WTC11 (cell line): ENCODE measurements around the gene PAIP2B. TPM values are rescaled to one million over a fixed set of nuclear protein-coding genes. Genes with fewer than 3 reads are reported as not detected.

Source experiments
- ATAC-seq: fragments of 200-7000 bp; cut with Tn5 transposase; 2 replicates; pipeline ENCODE4 v1.10.0; 2021; ENCODE audit warnings: mild to moderate bottlenecking, moderate library complexity
- CTCF ChIA-PET: fragments of 300-600 bp; sonication (Branson Sonifier 250); formaldehyde crosslinking; loops from one replicate; lab custom pipeline; 2021; ENCODE audit warnings: antibody characterized with exemption; lab: Charles Lee
- POLR2A ChIA-PET: fragments of 350-600 bp; sonication (Branson Sonifier 250); formaldehyde crosslinking; loops from one replicate; lab custom pipeline; 2021; ENCODE audit warnings: antibody characterized with exemption; lab: Charles Lee
- DNase-seq: peaks from one replicate; pipeline ENCODE4 v3.0.0; 2021; ENCODE audit warnings: low spot score
- H3K27ac Mint-ChIP-seq: 2 replicates; pipeline ENCODE4 v1.8.0; 2021; ENCODE audit warnings: mixed read lengths
- H3K27me3 Mint-ChIP-seq: 2 replicates; pipeline ENCODE4 v1.8.0; 2021; ENCODE audit warnings: low read depth, mild to moderate bottlenecking, moderate library complexity, mixed read lengths
- H3K36me3 Mint-ChIP-seq: 2 replicates; pipeline ENCODE4 v1.8.0; 2021; ENCODE audit warnings: mixed read lengths
- H3K4me1 Mint-ChIP-seq: 2 replicates; pipeline ENCODE4 v1.8.0; 2022; ENCODE audit warnings: mixed read lengths
- H3K4me3 Mint-ChIP-seq: 2 replicates; pipeline ENCODE4 v1.8.0; 2021; ENCODE audit warnings: mild to moderate bottlenecking, moderate library complexity, mixed read lengths
- H3K9me3 Mint-ChIP-seq: 2 replicates; pipeline ENCODE4 v1.8.0; 2021; ENCODE audit warnings: mixed read lengths
- ETV6 ChIP-seq: sonication (generic); formaldehyde crosslinking; IDR thresholded peaks from 2 replicates; pipeline ENCODE4 v1.8.1; 2022; ENCODE audit warnings: mild to moderate bottlenecking, missing genetic modification reagents
- FOXK1 ChIP-seq: sonication (generic); formaldehyde crosslinking; IDR thresholded peaks from 2 replicates; pipeline ENCODE4 v1.8.0; 2022; ENCODE audit warnings: mild to moderate bottlenecking, moderate library complexity, missing genetic modification reagents
- IRF2 ChIP-seq: sonication (generic); formaldehyde crosslinking; IDR thresholded peaks from 2 replicates; pipeline ENCODE4 v1.8.0; 2022; ENCODE audit warnings: low read depth, missing genetic modification reagents, borderline replicate concordance
- KAT7 ChIP-seq: sonication (generic); formaldehyde crosslinking; IDR thresholded peaks from 2 replicates; pipeline ENCODE4 v1.8.1; 2023; ENCODE audit warnings: missing genetic modification reagents, mild to moderate bottlenecking, borderline replicate concordance
- NFE2L1 ChIP-seq: sonication (generic); formaldehyde crosslinking; IDR thresholded peaks from 2 replicates; pipeline ENCODE4 v1.8.1; 2023; ENCODE audit warnings: missing genetic modification reagents
- RELA ChIP-seq: sonication (generic); formaldehyde crosslinking; IDR thresholded peaks from 2 replicates; pipeline ENCODE4 v1.8.1; 2022; ENCODE audit warnings: missing genetic modification reagents, mild to moderate bottlenecking, borderline replicate concordance
- ZNF121 ChIP-seq: sonication (generic); formaldehyde crosslinking; IDR thresholded peaks from 2 replicates; pipeline ENCODE4 v1.8.0; 2023; ENCODE audit warnings: missing genetic modification reagents
- total RNA-seq: library from RNA; stranded (reverse); gene quantifications from 3 replicates; pipeline ENCODE4 v1.2.3, GENCODE V29; 2021
- TF ChIP-seq, protein P1 (sequence below): sonication (generic); formaldehyde crosslinking; IDR thresholded peaks from 2 replicates; pipeline ENCODE4 v1.8.0; 2022; ENCODE audit warnings: mild to moderate bottlenecking, missing genetic modification reagents
- TF ChIP-seq, protein P2 (sequence below): sonication (generic); formaldehyde crosslinking; IDR thresholded peaks from 2 replicates; pipeline ENCODE4 v1.8.0; 2022; ENCODE audit warnings: mild to moderate bottlenecking, missing genetic modification reagents
- TF ChIP-seq, protein P3 (sequence below): sonication (generic); formaldehyde crosslinking; conservative IDR thresholded peaks from 2 replicates; pipeline ENCODE4 v1.8.1; 2023; ENCODE audit warnings: mild to moderate bottlenecking, low read depth, missing genetic modification reagents, moderate library complexity
- TF ChIP-seq, protein P4 (sequence below): sonication (generic); formaldehyde crosslinking; IDR thresholded peaks from 2 replicates; pipeline ENCODE4 v1.8.1; 2022; ENCODE audit warnings: low read depth, missing genetic modification reagents, borderline replicate concordance
- TF ChIP-seq, protein P5 (sequence below): sonication (generic); formaldehyde crosslinking; IDR thresholded peaks from 2 replicates; pipeline ENCODE4 v1.8.1; 2022; ENCODE audit warnings: mild to moderate bottlenecking, moderate library complexity, missing genetic modification reagents
- TF ChIP-seq, protein P6 (sequence below): sonication (generic); formaldehyde crosslinking; IDR thresholded peaks from 2 replicates; pipeline ENCODE4 v1.8.0; 2022; ENCODE audit warnings: missing genetic modification reagents
- TF ChIP-seq, protein P7 (sequence below): sonication (generic); formaldehyde crosslinking; IDR thresholded peaks from 2 replicates; pipeline ENCODE4 v1.8.0; 2022; ENCODE audit warnings: mild to moderate bottlenecking, missing genetic modification reagents
- TF ChIP-seq, protein P8 (sequence below): sonication (generic); formaldehyde crosslinking; IDR thresholded peaks from 2 replicates; pipeline ENCODE4 v1.8.1; 2023; ENCODE audit warnings: mild to moderate bottlenecking, moderate library complexity, missing genetic modification reagents

PAIP2B gene
- total RNA-seq, 1 experiment from 2014 or later, result 19.3 TPM

DNA sequence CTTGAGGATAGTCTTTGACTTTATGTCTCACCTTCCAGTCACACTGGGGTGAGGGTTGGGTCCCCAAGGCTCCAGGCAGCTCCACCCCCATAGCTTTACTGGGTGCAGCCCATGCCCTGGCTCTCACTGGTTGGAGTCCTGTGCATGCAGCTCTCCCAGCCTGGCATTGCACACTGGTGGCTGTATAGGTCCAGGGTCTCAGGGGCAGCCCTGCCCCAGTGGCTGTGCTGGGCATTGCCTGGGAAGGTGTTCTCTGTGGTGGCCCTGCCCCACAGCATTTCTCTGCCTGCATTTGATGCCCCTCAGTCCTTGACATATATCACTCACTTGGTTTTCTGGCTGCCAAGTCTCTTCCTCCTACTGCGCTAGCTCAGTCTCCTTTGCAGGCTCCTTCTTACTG, 75.3 kb downstream of the PAIP2B start:
- peaks cover 4% of the 10 kb centered on the region for H3K4me1 Mint-ChIP-seq
- TF ChIP-seq FOXK1 (CRISPR knock-in tag), result no peak
- TF ChIP-seq, protein P1, sequence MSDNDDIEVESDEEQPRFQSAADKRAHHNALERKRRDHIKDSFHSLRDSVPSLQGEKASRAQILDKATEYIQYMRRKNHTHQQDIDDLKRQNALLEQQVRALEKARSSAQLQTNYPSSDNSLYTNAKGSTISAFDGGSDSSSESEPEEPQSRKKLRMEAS, result no peak
- no peak for TF ChIP-seq IRF2 (CRISPR knock-in tag)
- TF ChIP-seq, protein P2, sequence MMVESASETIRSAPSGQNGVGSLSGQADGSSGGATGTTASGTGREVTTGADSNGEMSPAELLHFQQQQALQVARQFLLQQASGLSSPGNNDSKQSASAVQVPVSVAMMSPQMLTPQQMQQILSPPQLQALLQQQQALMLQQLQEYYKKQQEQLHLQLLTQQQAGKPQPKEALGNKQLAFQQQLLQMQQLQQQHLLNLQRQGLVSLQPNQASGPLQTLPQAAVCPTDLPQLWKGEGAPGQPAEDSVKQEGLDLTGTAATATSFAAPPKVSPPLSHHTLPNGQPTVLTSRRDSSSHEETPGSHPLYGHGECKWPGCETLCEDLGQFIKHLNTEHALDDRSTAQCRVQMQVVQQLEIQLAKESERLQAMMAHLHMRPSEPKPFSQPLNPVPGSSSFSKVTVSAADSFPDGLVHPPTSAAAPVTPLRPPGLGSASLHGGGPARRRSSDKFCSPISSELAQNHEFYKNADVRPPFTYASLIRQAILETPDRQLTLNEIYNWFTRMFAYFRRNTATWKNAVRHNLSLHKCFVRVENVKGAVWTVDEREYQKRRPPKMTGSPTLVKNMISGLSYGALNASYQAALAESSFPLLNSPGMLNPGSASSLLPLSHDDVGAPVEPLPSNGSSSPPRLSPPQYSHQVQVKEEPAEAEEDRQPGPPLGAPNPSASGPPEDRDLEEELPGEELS (CRISPR knock-in tag), result no peak
- TF ChIP-seq, protein P3, sequence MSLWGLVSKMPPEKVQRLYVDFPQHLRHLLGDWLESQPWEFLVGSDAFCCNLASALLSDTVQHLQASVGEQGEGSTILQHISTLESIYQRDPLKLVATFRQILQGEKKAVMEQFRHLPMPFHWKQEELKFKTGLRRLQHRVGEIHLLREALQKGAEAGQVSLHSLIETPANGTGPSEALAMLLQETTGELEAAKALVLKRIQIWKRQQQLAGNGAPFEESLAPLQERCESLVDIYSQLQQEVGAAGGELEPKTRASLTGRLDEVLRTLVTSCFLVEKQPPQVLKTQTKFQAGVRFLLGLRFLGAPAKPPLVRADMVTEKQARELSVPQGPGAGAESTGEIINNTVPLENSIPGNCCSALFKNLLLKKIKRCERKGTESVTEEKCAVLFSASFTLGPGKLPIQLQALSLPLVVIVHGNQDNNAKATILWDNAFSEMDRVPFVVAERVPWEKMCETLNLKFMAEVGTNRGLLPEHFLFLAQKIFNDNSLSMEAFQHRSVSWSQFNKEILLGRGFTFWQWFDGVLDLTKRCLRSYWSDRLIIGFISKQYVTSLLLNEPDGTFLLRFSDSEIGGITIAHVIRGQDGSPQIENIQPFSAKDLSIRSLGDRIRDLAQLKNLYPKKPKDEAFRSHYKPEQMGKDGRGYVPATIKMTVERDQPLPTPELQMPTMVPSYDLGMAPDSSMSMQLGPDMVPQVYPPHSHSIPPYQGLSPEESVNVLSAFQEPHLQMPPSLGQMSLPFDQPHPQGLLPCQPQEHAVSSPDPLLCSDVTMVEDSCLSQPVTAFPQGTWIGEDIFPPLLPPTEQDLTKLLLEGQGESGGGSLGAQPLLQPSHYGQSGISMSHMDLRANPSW (CRISPR knock-in tag), result no peak
- TF ChIP-seq KAT7 (CRISPR knock-in tag), result no peak
- TF ChIP-seq, protein P4, sequence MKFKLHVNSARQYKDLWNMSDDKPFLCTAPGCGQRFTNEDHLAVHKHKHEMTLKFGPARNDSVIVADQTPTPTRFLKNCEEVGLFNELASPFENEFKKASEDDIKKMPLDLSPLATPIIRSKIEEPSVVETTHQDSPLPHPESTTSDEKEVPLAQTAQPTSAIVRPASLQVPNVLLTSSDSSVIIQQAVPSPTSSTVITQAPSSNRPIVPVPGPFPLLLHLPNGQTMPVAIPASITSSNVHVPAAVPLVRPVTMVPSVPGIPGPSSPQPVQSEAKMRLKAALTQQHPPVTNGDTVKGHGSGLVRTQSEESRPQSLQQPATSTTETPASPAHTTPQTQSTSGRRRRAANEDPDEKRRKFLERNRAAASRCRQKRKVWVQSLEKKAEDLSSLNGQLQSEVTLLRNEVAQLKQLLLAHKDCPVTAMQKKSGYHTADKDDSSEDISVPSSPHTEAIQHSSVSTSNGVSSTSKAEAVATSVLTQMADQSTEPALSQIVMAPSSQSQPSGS (CRISPR knock-in tag), result no peak
- no peak for TF ChIP-seq RELA (CRISPR knock-in tag)
- TF ChIP-seq, protein P5, sequence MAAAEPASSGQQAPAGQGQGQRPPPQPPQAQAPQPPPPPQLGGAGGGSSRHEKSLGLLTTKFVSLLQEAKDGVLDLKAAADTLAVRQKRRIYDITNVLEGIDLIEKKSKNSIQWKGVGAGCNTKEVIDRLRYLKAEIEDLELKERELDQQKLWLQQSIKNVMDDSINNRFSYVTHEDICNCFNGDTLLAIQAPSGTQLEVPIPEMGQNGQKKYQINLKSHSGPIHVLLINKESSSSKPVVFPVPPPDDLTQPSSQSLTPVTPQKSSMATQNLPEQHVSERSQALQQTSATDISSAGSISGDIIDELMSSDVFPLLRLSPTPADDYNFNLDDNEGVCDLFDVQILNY (CRISPR knock-in tag), result no peak
- no peak for TF ChIP-seq NFE2L1
- TF ChIP-seq, protein P6, sequence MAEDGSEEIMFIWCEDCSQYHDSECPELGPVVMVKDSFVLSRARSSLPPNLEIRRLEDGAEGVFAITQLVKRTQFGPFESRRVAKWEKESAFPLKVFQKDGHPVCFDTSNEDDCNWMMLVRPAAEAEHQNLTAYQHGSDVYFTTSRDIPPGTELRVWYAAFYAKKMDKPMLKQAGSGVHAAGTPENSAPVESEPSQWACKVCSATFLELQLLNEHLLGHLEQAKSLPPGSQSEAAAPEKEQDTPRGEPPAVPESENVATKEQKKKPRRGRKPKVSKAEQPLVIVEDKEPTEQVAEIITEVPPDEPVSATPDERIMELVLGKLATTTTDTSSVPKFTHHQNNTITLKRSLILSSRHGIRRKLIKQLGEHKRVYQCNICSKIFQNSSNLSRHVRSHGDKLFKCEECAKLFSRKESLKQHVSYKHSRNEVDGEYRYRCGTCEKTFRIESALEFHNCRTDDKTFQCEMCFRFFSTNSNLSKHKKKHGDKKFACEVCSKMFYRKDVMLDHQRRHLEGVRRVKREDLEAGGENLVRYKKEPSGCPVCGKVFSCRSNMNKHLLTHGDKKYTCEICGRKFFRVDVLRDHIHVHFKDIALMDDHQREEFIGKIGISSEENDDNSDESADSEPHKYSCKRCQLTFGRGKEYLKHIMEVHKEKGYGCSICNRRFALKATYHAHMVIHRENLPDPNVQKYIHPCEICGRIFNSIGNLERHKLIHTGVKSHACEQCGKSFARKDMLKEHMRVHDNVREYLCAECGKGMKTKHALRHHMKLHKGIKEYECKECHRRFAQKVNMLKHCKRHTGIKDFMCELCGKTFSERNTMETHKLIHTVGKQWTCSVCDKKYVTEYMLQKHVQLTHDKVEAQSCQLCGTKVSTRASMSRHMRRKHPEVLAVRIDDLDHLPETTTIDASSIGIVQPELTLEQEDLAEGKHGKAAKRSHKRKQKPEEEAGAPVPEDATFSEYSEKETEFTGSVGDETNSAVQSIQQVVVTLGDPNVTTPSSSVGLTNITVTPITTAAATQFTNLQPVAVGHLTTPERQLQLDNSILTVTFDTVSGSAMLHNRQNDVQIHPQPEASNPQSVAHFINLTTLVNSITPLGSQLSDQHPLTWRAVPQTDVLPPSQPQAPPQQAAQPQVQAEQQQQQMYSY (CRISPR knock-in tag), result no peak
- TF ChIP-seq, protein P7, sequence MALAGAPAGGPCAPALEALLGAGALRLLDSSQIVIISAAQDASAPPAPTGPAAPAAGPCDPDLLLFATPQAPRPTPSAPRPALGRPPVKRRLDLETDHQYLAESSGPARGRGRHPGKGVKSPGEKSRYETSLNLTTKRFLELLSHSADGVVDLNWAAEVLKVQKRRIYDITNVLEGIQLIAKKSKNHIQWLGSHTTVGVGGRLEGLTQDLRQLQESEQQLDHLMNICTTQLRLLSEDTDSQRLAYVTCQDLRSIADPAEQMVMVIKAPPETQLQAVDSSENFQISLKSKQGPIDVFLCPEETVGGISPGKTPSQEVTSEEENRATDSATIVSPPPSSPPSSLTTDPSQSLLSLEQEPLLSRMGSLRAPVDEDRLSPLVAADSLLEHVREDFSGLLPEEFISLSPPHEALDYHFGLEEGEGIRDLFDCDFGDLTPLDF (CRISPR knock-in tag), result no peak
- TF ChIP-seq, protein P8, sequence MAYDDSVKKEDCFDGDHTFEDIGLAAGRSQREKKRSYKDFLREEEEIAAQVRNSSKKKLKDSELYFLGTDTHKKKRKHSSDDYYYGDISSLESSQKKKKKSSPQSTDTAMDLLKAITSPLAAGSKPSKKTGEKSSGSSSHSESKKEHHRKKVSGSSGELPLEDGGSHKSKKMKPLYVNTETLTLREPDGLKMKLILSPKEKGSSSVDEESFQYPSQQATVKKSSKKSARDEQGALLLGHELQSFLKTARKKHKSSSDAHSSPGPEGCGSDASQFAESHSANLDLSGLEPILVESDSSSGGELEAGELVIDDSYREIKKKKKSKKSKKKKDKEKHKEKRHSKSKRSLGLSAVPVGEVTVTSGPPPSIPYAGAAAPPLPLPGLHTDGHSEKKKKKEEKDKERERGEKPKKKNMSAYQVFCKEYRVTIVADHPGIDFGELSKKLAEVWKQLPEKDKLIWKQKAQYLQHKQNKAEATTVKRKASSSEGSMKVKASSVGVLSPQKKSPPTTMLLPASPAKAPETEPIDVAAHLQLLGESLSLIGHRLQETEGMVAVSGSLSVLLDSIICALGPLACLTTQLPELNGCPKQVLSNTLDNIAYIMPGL, result no peak
- no peak for TF ChIP-seq ETV6 (CRISPR knock-in tag)
- no peak for TF ChIP-seq ZNF121 (CRISPR knock-in tag)
- no peaks in the 10 kb centered on the region for H3K9me3 Mint-ChIP-seq
- POLR2A ChIA-PET, result interaction anchor here (0.5 kb wide), 1 partner anchor 36 kb away, joined by 3 read pairs; no protein-coding TSS in a partner anchor
- H3K36me3 Mint-ChIP-seq, result peaks cover 30% of the 10 kb centered on the region
- H3K27me3 Mint-ChIP-seq, result no peaks in the 10 kb centered on the region; the same call in 1 of the 2 replicates
- H3K27ac Mint-ChIP-seq, result no peak overlapping the region
- DNase-seq, result no peak
- CTCF ChIA-PET, result interaction anchor here (0.6 to 4.1 kb wide), 6 partner anchors 9 to 167 kb away, joined by 3 to 13 read pairs (median 4); no protein-coding TSS in a partner anchor
- no peak overlapping the region for H3K4me3 Mint-ChIP-seq
- ATAC-seq, result peak; percentile 25; the same call in 1 of the 2 replicates
